MCF 10A (cell line): ENCODE results near the gene FIGN. TPM values are rescaled to one million over a fixed set of nuclear protein-coding genes. Genes with fewer than 3 reads are reported as not detected.

Source experiments
- BruUV-seq: library from RNA; stranded (reverse); fragments of 400-500 nt; replicated peaks from 2 replicates; lab custom pipeline; 2021; lab: Mats Ljungman, UMichigan
- CTCF ChIA-PET: fragments of 300-600 bp; sonication (Branson Sonifier 250); formaldehyde crosslinking; extraction: SDS; loops from one replicate; lab custom pipeline; 2021; ENCODE audit warnings: antibody characterized with exemption, inconsistent platforms; lab: Yijun Ruan, JAX
- POLR2A ChIA-PET: fragments of 300-600, 350-650 bp; sonication (Branson Sonifier 250); formaldehyde crosslinking; extraction: SDS; loops from one replicate; lab custom pipeline; 2020; ENCODE audit warnings: antibody characterized with exemption, inconsistent platforms; lab: Yijun Ruan, JAX
- DNase-seq: peaks from one replicate; pipeline ENCODE4 v3.0.0-alpha.2; 2018; ENCODE audit not compliant: unreplicated experiment
- H3K27ac Mint-ChIP-seq: one replicate; pipeline ENCODE4 v1.8.0; 2022; ENCODE audit warnings: mild to moderate bottlenecking, low read depth, mixed read lengths; ENCODE audit not compliant: unreplicated experiment
- H3K27me3 Mint-ChIP-seq: one replicate; pipeline ENCODE4 v1.8.0; 2022; ENCODE audit warnings: mixed read lengths; ENCODE audit not compliant: insufficient read depth, unreplicated experiment
- H3K36me3 Mint-ChIP-seq: one replicate; pipeline ENCODE4 v1.8.0; 2022; ENCODE audit warnings: mild to moderate bottlenecking, moderate library complexity, mixed read lengths; ENCODE audit not compliant: insufficient read depth, unreplicated experiment
- H3K4me1 Mint-ChIP-seq: one replicate; pipeline ENCODE4 v1.8.0; 2022; ENCODE audit warnings: mixed read lengths; ENCODE audit not compliant: insufficient read depth, unreplicated experiment
- H3K4me3 Mint-ChIP-seq: one replicate; pipeline ENCODE4 v1.8.0; 2022; ENCODE audit warnings: mild to moderate bottlenecking, moderate library complexity, mixed read lengths; ENCODE audit not compliant: unreplicated experiment
- H3K9me3 Mint-ChIP-seq: one replicate; pipeline ENCODE4 v1.8.0; 2022; ENCODE audit warnings: mixed read lengths; ENCODE audit not compliant: unreplicated experiment
- CTCF ChIP-seq: fragments of 200-600 bp; IDR thresholded peaks from one replicate; pipeline ENCODE4 v1.8.0; 2022; ENCODE audit warnings: antibody characterized with exemption, mild to moderate bottlenecking; ENCODE audit not compliant: unreplicated experiment
- intact Hi-C: fragments of 100-400 bp; cut with micrococcal nuclease; formaldehyde crosslinking; loops from 2 replicates; pipeline ENCODE4 v1.14.1; 2022
- total RNA-seq: library from RNA; stranded (reverse); gene quantifications from 2 replicates; pipeline ENCODE4 v1.2.3, GENCODE V29; 2022

The FIGN gene
- total RNA-seq, 1 experiment from 2014 or later, result 11.7 TPM

- no peak overlapping the region for H3K4me3 Mint-ChIP-seq
- CTCF ChIA-PET, result no interaction called here
- POLR2A ChIA-PET, result interaction anchor here (0.7 kb wide), 1 partner anchor 55 kb away, joined by 3 read pairs; no protein-coding TSS in a partner anchor
- H3K4me1 Mint-ChIP-seq, result peaks cover 13% of the 10 kb centered on the region
- intact Hi-C loops, result no loop called here
- no peak for DNase-seq
- H3K36me3 Mint-ChIP-seq, result peaks cover 14% of the 10 kb centered on the region
- H3K27ac Mint-ChIP-seq, result no peak overlapping the region
- H3K27me3 Mint-ChIP-seq, result no peaks in the 10 kb centered on the region
- TF ChIP-seq CTCF, result no peak
- H3K9me3 Mint-ChIP-seq, result peaks cover 10% of the 10 kb centered on the region
- no TSS peak for BruUV-seq
Measured at GRCh38 chr2:163640542-163641193, 95.1 kb downstream of the FIGN start.

- Mint-ChIP-seq H3K27ac (no peak overlapping the region), H3K4me1 (peaks cover 6% of the 10 kb centered on the region), H3K9me3 (no peaks in the 10 kb centered on the region), H3K36me3 (peaks cover 14% of the 10 kb centered on the region), H3K4me3 (no peak overlapping the region), H3K27me3 (no peaks in the 10 kb centered on the region)
- intact Hi-C loops, result no loop called here
- ChIA-PET POLR2A (no interaction called here), CTCF (interaction anchor here (0.5 kb wide), 1 partner anchor 278 kb away, joined by 3 read pairs; no protein-coding TSS in a partner anchor)
- BruUV-seq, result no TSS peak
- DNase-seq, result no peak
- no peak for TF ChIP-seq CTCF
Measured at GRCh38 chr2:163637871-163638270, 97.9 kb downstream of the FIGN start.

- H3K4me1 Mint-ChIP-seq, result peaks cover 17% of the 10 kb centered on the region
- no peak overlapping the region for H3K4me3 Mint-ChIP-seq
- CTCF ChIA-PET, result interaction anchor here (2.2 kb wide), 1 partner anchor 8 kb away, joined by 6 read pairs; no protein-coding TSS in a partner anchor
- H3K9me3 Mint-ChIP-seq, result no peaks in the 10 kb centered on the region
- intact Hi-C loops, result no loop called here
- DNase-seq, result no peak
- H3K27me3 Mint-ChIP-seq, result no peaks in the 10 kb centered on the region
- no TSS peak for BruUV-seq
- TF ChIP-seq CTCF, result no peak
- POLR2A ChIA-PET, result interaction anchor here (1.5 kb wide), 1 partner anchor 10 kb away, joined by 7 read pairs; no protein-coding TSS in a partner anchor
- no peak overlapping the region for H3K27ac Mint-ChIP-seq
- H3K36me3 Mint-ChIP-seq, result peaks cover 17% of the 10 kb centered on the region
Measured at GRCh38 chr2:163633291-163633690, 102.5 kb downstream of the FIGN start.

GRCh38 chr2:163630836-163631235, 105.0 kb downstream of the FIGN start:
- H3K9me3 Mint-ChIP-seq, result no peaks in the 10 kb centered on the region
- CTCF ChIA-PET, result interaction anchor here (0.6 to 0.9 kb wide), 3 partner anchors 16 to 461 kb away, joined by 3 read pairs; no protein-coding TSS in a partner anchor
- no peak for TF ChIP-seq CTCF
- H3K4me1 Mint-ChIP-seq, result peaks cover 17% of the 10 kb centered on the region
- H3K27me3 Mint-ChIP-seq, result no peaks in the 10 kb centered on the region
- POLR2A ChIA-PET, result no interaction called here
- intact Hi-C loops, result no loop called here
- BruUV-seq, result no TSS peak
- H3K4me3 Mint-ChIP-seq, result no peak overlapping the region
- DNase-seq, result peak; percentile 11
- peaks cover 4% of the 10 kb centered on the region for H3K36me3 Mint-ChIP-seq
- H3K27ac Mint-ChIP-seq, result no peak overlapping the region
